CD1c-positive myeloid dendritic cell (primary cell): ENCODE data around the gene FOXF2.
"Not testable (repeated sequence)": the region's sequence is repeated elsewhere in the genome, so short reads cannot be mapped to it uniquely, and the experiment has no call there.

ENCODE experiments used
- DNase-seq: peaks from one replicate; pipeline ENCODE4 v3.0.0-alpha.2; 2016; ENCODE audit errors: extremely low spot score

FOXF2 gene

GRCh38 chr6:1389369-1390132 is at the start of gene FOXF2:
FOXF2 (plus strand) TSS chr6:1389576; CDS start chr6:1389948, 372 bp downstream.
- no peak for DNase-seq

GRCh38 chr6:1346101-1346500 is 43.3 kb upstream of the FOXF2 start:
- no peak for DNase-seq

GRCh38 chr6:1346558-1347091 is 42.8 kb upstream of the FOXF2 start:
- no peak for DNase-seq

GRCh38 chr6:1347161-1347560 is 42.2 kb upstream of the FOXF2 start:
- no peak for DNase-seq

- DNase-seq, result no peak
Observed at GRCh38 chr6:1348675-1349074, 40.7 kb upstream of the FOXF2 start.

GRCh38 chr6:1349655-1350054 is 39.7 kb upstream of the FOXF2 start:
- no peak for DNase-seq

- no peak for DNase-seq
Observed at GRCh38 chr6:1351381-1352008, 37.9 kb upstream of the FOXF2 start.

- DNase-seq, result not testable (repeated sequence)
Observed at GRCh38 chr6:1355068-1355467, 34.3 kb upstream of the FOXF2 start.

GRCh38 chr6:1361717-1362116 is 27.7 kb upstream of the FOXF2 start:
- DNase-seq, result not testable (repeated sequence)

- DNase-seq, result no peak
Observed at GRCh38 chr6:1362643-1363042, 26.7 kb upstream of the FOXF2 start.

- peak; percentile 8 for DNase-seq
Observed at GRCh38 chr6:1363298-1363697, 26.1 kb upstream of the FOXF2 start.

- peak; percentile 33 for DNase-seq
Observed at GRCh38 chr6:1363729-1364572, 25.4 kb upstream of the FOXF2 start.

GRCh38 chr6:1364791-1365190 is 24.6 kb upstream of the FOXF2 start:
- no peak for DNase-seq

GRCh38 chr6:1365686-1366085 is 23.7 kb upstream of the FOXF2 start:
- DNase-seq, result no peak

- no peak for DNase-seq
Observed at GRCh38 chr6:1367771-1368170, 21.6 kb upstream of the FOXF2 start.

GRCh38 chr6:1368940-1369339 is 20.4 kb upstream of the FOXF2 start:
- no peak for DNase-seq

- DNase-seq, result not testable (repeated sequence)
Observed at GRCh38 chr6:1369695-1370094, 19.7 kb upstream of the FOXF2 start.

- DNase-seq, result no peak
Observed at GRCh38 chr6:1371933-1372332, 17.4 kb upstream of the FOXF2 start.

- DNase-seq, result no peak
Observed at GRCh38 chr6:1372690-1373089, 16.7 kb upstream of the FOXF2 start.

GRCh38 chr6:1376653-1377052 is 12.7 kb upstream of the FOXF2 start:
- DNase-seq, result no peak

GRCh38 chr6:1377526-1377925 is 11.8 kb upstream of the FOXF2 start:
- DNase-seq, result no peak
